Upper lobe of left lung (tissue), 4 donors: ENCODE results near the gene MRPL44.

Experiments used
- CTCF ChIP-seq, 6 experiments: fragments of 450-650 bp in 4 of 6; fragments of 200-600 bp in 2 of 6; sonication (generic) in 2 of 6; IDR thresholded peaks; one replicate each; pipeline ENCODE4 v1.5.1; 2016 to 2019; ENCODE audit warnings: antibody characterized with exemption in 6 of 6
- EP300 ChIP-seq, 4 donors: sonication (generic); formaldehyde crosslinking; IDR thresholded peaks; one replicate each; pipeline ENCODE4 v1.5.1; 2017; ENCODE audit warnings: antibody characterized with exemption in 4 of 4, control low read depth in 2 of 4
- POLR2A ChIP-seq, 4 donors: fragments of 450-650 bp; IDR thresholded peaks; one replicate each; pipeline ENCODE4 v1.5.1; 2016 to 2017; ENCODE audit warnings: antibody characterized with exemption in 4 of 4, mild to moderate bottlenecking in 2 of 4
- POLR2AphosphoS5 ChIP-seq, 2 donors: sonication (generic); formaldehyde crosslinking; IDR thresholded peaks; one replicate each; pipeline ENCODE4 v1.5.1; 2017; ENCODE audit warnings: antibody characterized with exemption in 2 of 2

DNA sequence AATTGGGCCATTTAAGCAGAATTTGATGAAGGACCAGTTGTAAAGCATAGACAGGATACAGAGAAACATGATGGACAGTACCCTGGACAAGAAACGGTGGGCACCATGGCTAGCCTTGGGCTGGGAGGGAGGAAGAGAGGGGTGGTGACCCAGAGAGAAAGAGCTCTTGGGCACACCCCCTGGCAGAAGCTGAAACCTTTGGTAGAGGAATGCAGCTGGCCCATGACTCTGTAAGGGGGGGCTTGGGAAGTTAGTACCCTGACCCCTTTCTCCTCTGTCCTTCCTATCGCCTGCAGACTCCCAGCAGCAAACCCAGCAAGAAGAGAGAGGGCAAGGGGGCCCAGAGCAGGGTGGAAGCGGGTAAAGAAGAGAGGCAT lies 32.6 kb downstream of the MRPL44 start:
- TF ChIP-seq CTCF (IDR thresholded peaks at IDR 0.05) (no peak), POLR2AphosphoS5 (IDR thresholded peaks at IDR 0.05) (no peak), POLR2A (IDR thresholded peaks at IDR 0.05) (no peak), EP300 (IDR thresholded peaks at IDR 0.05) (no peak)
